ENCODE data around the gene SH3GLB1.

SH3GLB1 gene

GRCh38 chr1:86774305-86775295 lies 70.2 kb downstream of the SH3GLB1 start:
- DNase-seq (ENCODE audit: low spot score), result peak; percentile 79

GRCh38 chr1:86775395-86775794 lies 71.0 kb downstream of the SH3GLB1 start:
- DNase-seq (ENCODE audit: low spot score), result no peak

GRCh38 chr1:86776108-86776507 lies 71.7 kb downstream of the SH3GLB1 start:
- DNase-seq (ENCODE audit: low spot score), result no peak

GRCh38 chr1:86778569-86779239 lies 74.3 kb downstream of the SH3GLB1 start:
- no peak for DNase-seq (ENCODE audit: low spot score)

- DNase-seq (ENCODE audit: low spot score), result no peak
Measured at GRCh38 chr1:86779308-86780191, 75.2 kb downstream of the SH3GLB1 start.

- no peak for DNase-seq (ENCODE audit: low spot score)
Measured at GRCh38 chr1:86782482-86782881, 78.1 kb downstream of the SH3GLB1 start.

- DNase-seq (ENCODE audit: low spot score), result no peak
Measured at GRCh38 chr1:86787621-86788020, 83.2 kb downstream of the SH3GLB1 start.

GRCh38 chr1:86788300-86789206 lies 84.2 kb downstream of the SH3GLB1 start:
- DNase-seq (ENCODE audit: low spot score), result no peak

- DNase-seq (ENCODE audit: low spot score), result no peak
Measured at GRCh38 chr1:86795316-86795715, 90.9 kb downstream of the SH3GLB1 start.
